ENCODE results near the gene ERO1A. TPM values are rescaled to one million over a fixed set of nuclear protein-coding genes. Genes with fewer than 3 reads are reported as not detected.

The ERO1A gene
- polyA plus RNA-seq, 1 donor (not counting 4 experiments of a cell fraction or from before 2014, with no cell fraction given) = 131 TPM

DNA sequence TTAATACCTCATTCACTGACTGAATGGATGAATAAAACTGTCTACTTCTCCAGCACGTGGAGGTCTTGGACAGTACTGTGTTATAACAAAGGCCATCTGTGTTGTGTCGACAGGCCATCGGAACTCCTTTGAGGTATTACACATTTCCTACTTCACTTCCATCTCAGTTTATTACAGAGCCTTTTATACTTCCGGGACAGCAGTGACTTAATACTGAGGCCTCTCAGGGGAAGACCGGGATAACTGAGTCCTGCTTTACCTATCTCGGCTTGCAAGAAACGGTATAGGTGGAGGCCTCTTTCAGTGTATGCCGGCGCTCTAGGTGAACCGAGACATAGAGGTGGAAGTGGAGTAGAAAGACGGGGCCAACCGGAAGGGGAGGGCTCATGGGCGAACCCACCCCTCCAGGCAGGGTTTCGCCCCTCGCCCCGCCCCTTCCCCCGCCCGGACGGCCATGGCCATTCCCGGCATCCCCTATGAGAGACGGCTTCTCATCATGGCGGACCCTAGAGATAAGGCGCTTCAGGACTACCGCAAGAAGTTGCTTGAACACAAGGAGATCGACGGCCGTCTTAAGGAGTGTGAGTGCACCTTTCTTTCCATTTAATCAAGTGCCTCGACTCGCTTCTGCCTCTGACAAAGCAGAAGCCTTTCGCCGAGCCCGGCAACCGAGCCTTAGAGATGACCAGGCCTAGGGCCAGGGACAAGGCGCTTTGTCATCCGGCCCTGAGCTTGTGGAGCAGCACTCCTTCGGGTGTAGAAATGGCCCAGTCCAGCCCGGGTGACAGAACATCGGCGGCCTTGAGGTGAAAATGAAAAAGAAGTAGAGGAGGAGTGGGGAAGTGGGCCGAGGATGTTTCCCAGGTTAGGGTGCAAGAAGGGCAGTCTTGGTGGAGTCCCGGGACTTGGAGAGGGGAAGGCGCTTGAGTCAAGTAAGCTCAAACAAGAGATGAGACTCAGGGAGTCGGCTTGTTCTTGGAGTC lies 11.7 kb upstream of the ERO1A start, which contains the start of gene PSMC6:
PSMC6 (plus strand) TSS at position 477 of the 983 bp plus-strand sequence; CDS start at position 497, 20 bp downstream.
- Histone ChIP-seq H3K4me1 (ENCODE audit: control insufficient read depth, extremely low read depth, insufficient read depth, low read length) (peaks cover 20% of the 10 kb centered on the region), H3K79me2 (ENCODE audit: control insufficient read depth, insufficient read depth, low read length) (peaks cover 36% of the 10 kb centered on the region), H3K36me3 (ENCODE audit: control insufficient read depth in 2 of 2, extremely low read depth in 1 of 2, insufficient read depth in 2 of 2, low read length in 2 of 2) (peaks cover 5 to 14% of the 10 kb centered on the region in 2 experiments), H3K9me1 (ENCODE audit: control insufficient read depth, extremely low read depth, insufficient read depth, low read length) (no peaks in the 10 kb centered on the region), H3K4me2 (ENCODE audit: control insufficient read depth, extremely low read depth, insufficient read depth, low read depth, low read length) (peak within 1 kb of the TSS; percentile 99), H3K27me3 (ENCODE audit: control insufficient read depth, extremely low read depth, insufficient read depth, low read length) (no peaks in the 10 kb centered on the region), H3K9ac (ENCODE audit: control insufficient read depth, extremely low read depth, insufficient read depth, low read length) (peak within 1 kb of the TSS; percentile 99), H2AFZ (ENCODE audit: control insufficient read depth, low read length) (peak within 1 kb of the TSS; percentile 99), H4K20me1 (ENCODE audit: control insufficient read depth, extremely low read depth, insufficient read depth, low read length) (no peaks in the 10 kb centered on the region), H3K9me3 (ENCODE audit: control insufficient read depth, low read depth, low read length) (no peaks in the 10 kb centered on the region), H3K27ac (ENCODE audit: control insufficient read depth, insufficient read depth, low read length) (peak within 1 kb of the TSS; percentile 95), H3K4me3 (ENCODE audit: control insufficient read depth in 2 of 3, extremely low read depth in 1 of 3, insufficient read depth in 2 of 3, low read depth in 1 of 3, low read length in 3 of 3) (peak within 1 kb of the TSS; percentile 77 to 98 (median 88))
- peak; percentile 72 for FAIRE-seq
- TF ChIP-seq EZH2 (IDR thresholded peaks at IDR 0.05; ENCODE audit: low read length) = no peak
- TF ChIP-seq, protein P1, sequence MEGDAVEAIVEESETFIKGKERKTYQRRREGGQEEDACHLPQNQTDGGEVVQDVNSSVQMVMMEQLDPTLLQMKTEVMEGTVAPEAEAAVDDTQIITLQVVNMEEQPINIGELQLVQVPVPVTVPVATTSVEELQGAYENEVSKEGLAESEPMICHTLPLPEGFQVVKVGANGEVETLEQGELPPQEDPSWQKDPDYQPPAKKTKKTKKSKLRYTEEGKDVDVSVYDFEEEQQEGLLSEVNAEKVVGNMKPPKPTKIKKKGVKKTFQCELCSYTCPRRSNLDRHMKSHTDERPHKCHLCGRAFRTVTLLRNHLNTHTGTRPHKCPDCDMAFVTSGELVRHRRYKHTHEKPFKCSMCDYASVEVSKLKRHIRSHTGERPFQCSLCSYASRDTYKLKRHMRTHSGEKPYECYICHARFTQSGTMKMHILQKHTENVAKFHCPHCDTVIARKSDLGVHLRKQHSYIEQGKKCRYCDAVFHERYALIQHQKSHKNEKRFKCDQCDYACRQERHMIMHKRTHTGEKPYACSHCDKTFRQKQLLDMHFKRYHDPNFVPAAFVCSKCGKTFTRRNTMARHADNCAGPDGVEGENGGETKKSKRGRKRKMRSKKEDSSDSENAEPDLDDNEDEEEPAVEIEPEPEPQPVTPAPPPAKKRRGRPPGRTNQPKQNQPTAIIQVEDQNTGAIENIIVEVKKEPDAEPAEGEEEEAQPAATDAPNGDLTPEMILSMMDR (optimal IDR thresholded peaks at IDR 0.05 in 1 of 3, IDR thresholded peaks at IDR 0.05 in 1 of 3, conservative IDR thresholded peaks at IDR 0.05 in 1 of 3; ENCODE audit: extremely low read depth in 1 of 3, insufficient read depth in 2 of 3, low read length in 3 of 3) = no peak
- dilution Hi-C loops (cut with MboI; ENCODE audit: extremely low pct_ligation_motif_present, low sequenced_read_pairs) = no loop called here
- DNase-seq (ENCODE audit: low read depth, low spot score) = peak; percentile 46

DNA sequence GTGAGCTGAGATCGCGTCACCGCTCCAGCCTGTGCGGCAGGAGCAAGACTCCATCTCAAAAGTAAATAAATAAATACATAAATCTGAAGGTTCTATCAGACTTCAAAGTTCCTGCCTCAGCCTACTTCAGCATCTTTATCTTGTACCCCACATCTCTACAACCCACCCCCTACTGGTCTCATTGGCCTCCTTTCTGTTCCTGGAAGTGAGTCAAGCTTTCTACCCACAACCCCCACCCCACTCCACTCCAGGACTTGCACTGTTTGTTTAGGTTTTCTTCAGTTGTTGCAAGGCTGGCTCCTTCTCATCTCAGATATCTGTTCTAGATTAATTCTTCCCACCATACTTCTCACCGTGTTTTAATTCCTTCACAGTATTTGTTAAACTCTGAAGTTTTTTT lies 10.9 kb upstream of the ERO1A start:
- FAIRE-seq (no peak), DNase-seq (ENCODE audit: low read depth, low spot score) (no peak)
- TF ChIP-seq EZH2 (IDR thresholded peaks at IDR 0.05; ENCODE audit: low read length) = no peak
- TF ChIP-seq, protein P1 (optimal IDR thresholded peaks at IDR 0.05 in 1 of 3, IDR thresholded peaks at IDR 0.05 in 1 of 3, conservative IDR thresholded peaks at IDR 0.05 in 1 of 3; ENCODE audit: extremely low read depth in 1 of 3, insufficient read depth in 2 of 3, low read length in 3 of 3) = no peak
- H3K27me3 ChIP-seq (ENCODE audit: control insufficient read depth, extremely low read depth, insufficient read depth, low read length) = no peaks in the 10 kb centered on the region
- peak overlapping the region; percentile 99 for H3K9ac ChIP-seq (ENCODE audit: control insufficient read depth, extremely low read depth, insufficient read depth, low read length)
- peak overlapping the region; percentile 77 to 98 (median 88) for H3K4me3 ChIP-seq (ENCODE audit: control insufficient read depth in 2 of 3, extremely low read depth in 1 of 3, insufficient read depth in 2 of 3, low read depth in 1 of 3, low read length in 3 of 3)
- peak overlapping the region; percentile 99 for H3K4me2 ChIP-seq (ENCODE audit: control insufficient read depth, extremely low read depth, insufficient read depth, low read depth, low read length)
- H3K4me1 ChIP-seq (ENCODE audit: control insufficient read depth, extremely low read depth, insufficient read depth, low read length) = peaks cover 27% of the 10 kb centered on the region
- peaks cover 36% of the 10 kb centered on the region for H3K79me2 ChIP-seq (ENCODE audit: control insufficient read depth, insufficient read depth, low read length)
- H3K9me1 ChIP-seq (ENCODE audit: control insufficient read depth, extremely low read depth, insufficient read depth, low read length) = no peaks in the 10 kb centered on the region
- H2AFZ ChIP-seq (ENCODE audit: control insufficient read depth, low read length) = peak overlapping the region; percentile 96
- H3K9me3 ChIP-seq (ENCODE audit: control insufficient read depth, low read depth, low read length) = no peaks in the 10 kb centered on the region
- H4K20me1 ChIP-seq (ENCODE audit: control insufficient read depth, extremely low read depth, insufficient read depth, low read length) = no peaks in the 10 kb centered on the region
- dilution Hi-C loops (cut with MboI; ENCODE audit: extremely low pct_ligation_motif_present, low sequenced_read_pairs) = no loop called here
- H3K36me3 ChIP-seq (ENCODE audit: control insufficient read depth in 2 of 2, extremely low read depth in 1 of 2, insufficient read depth in 2 of 2, low read length in 2 of 2) = peaks cover 5 to 11% of the 10 kb centered on the region in 2 experiments
- H3K27ac ChIP-seq (ENCODE audit: control insufficient read depth, insufficient read depth, low read length) = peak overlapping the region; percentile 95
